ENCODE results near the gene TESK1.

- TF ChIP-seq CTCF (IDR thresholded peaks at IDR 0.05; ENCODE audit: insufficient read depth, low read length) (no peak), POLR2AphosphoS5 (IDR thresholded peaks at IDR 0.05; ENCODE audit: low read depth) (no peak), REST (IDR thresholded peaks at IDR 0.05; ENCODE audit: insufficient replicate concordance, low read depth) (no peak)
Observed at GRCh38 chr9:35650341-35651158, 45.5 kb downstream of the TESK1 start, which contains the start of gene SIT1.
